ENCODE data around the gene ALG13.
"Not testable (repeated sequence)": the region's sequence is repeated elsewhere in the genome, so short reads cannot be mapped to it uniquely, and the experiment has no call there.

ALG13 gene

GRCh38 chrX:111761578-111762135, 80.7 kb downstream of the ALG13 start:
- DNase-seq = no peak

DNA sequence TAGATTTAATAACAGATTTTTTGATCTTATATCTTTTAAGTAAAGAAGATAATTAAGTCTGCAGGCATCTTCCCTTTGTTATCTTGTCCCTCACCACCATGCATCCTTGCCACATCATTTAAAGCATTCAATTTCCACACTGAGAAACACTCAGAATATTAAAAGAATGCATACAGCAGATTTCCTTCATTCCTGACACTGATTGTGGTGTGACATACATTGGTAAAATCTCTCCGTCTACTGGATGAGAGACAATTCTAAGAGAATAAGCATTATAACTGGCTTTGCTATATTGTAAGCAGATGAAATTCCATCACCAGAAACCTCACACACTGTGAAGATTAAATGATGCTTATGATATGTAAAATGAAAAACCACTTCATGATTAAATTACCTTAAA, 97.6 kb downstream of the ALG13 start:
- no peak for DNase-seq

- DNase-seq = no peak
These were observed 98.6 kb downstream of the ALG13 start for GRCh38 chrX:111779582-111779981.

DNA sequence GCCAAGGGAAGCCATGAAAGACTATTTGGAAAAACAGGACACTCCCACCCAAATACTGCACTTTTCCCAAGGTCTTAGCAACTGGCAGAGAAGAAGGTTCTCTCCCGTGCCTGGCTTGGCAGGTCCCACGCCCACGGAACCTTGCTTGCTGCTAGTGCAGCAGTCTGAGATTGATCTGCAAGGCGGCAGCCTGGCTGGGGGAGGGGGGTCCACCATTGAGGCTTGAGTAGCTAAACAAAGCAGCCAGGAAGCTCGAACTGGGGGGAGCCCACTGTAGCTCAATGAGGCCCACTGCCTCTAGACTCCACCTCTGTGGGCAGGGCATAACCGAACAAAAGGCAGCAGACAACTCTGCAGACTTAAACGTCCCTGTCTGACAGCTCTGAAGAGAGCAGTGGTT, 103.7 kb downstream of the ALG13 start:
- DNase-seq = no peak

- DNase-seq = not testable (repeated sequence)
These were observed 109.1 kb downstream of the ALG13 start for GRCh38 chrX:111790054-111790453.

Measured in HCEC 1CT (cell line).